Stomach (tissue), 4 donors: Measurements from ENCODE around the gene IRF6.

ENCODE experiments used
- CTCF ChIP-seq, 7 experiments: fragments of 450-650 bp in 4 of 7; fragments of 200-600 bp in 3 of 7; sonication (generic) in 3 of 7; IDR thresholded peaks; one replicate each; pipeline ENCODE4 v1.5.1; 2016 to 2019; ENCODE audit warnings: antibody characterized with exemption in 7 of 7, control low read depth in 2 of 7, mild to moderate bottlenecking in 1 of 7
- EP300 ChIP-seq: sonication (generic); formaldehyde crosslinking; IDR thresholded peaks from one replicate; pipeline ENCODE4 v1.6.1; 2017; ENCODE audit warnings: antibody characterized with exemption
- POLR2A ChIP-seq, 4 donors: fragments of 450-650 bp; IDR thresholded peaks; one replicate each; pipeline ENCODE4 v1.6.1; 2016; ENCODE audit warnings: antibody characterized with exemption in 4 of 4, control low read depth in 2 of 4, mild to moderate bottlenecking in 1 of 4, moderate library complexity in 1 of 4
- POLR2AphosphoS5 ChIP-seq, 3 donors: sonication (generic); formaldehyde crosslinking; IDR thresholded peaks; one replicate each; pipeline ENCODE4 v1.6.1; 2016; ENCODE audit warnings: antibody characterized with exemption in 3 of 3

GRCh38 chr1:209827384-209828262 lies 21.7 kb upstream of the IRF6 start, which contains the start of gene UTP25:
- peak in 5 of 7 experiments; percentile 53 to 91 (median 61) for TF ChIP-seq CTCF (IDR thresholded peaks at IDR 0.05)
- TF ChIP-seq POLR2A (IDR thresholded peaks at IDR 0.05), result no peak
- no peak for TF ChIP-seq EP300
- TF ChIP-seq POLR2AphosphoS5 (IDR thresholded peaks at IDR 0.05), result peak; percentile 84 to 98 (median 97)
